Measurements from ENCODE around the gene CPNE5. TPM values are rescaled to one million over a fixed set of nuclear protein-coding genes. Genes with fewer than 3 reads are reported as not detected.
A peak's percentile ranks its signal among the peaks of the same experiment; 100 is the strongest.

The CPNE5 gene
- total and polyA plus RNA-seq, 4 donors: 0.93 to 5.2 (median 3.8) TPM

DNA sequence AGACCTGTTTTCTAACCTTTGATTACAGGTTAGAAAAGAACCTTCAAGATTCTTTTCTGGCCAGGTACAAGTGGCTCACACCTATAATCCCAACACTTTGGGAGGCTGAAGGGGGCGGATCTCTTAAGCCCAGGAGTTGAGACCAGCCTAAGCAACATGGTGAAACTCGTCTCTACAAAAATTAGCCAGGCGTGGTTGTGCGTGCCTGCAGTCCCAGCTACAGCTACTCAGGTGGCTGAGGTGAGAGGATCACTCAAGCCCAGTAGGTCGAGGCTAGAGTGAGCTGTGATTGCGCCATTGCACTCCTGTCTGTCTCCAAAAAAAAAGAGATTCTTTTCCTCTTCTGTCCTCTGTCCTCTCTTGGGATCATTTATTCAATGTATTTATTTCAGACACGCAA, 20.9 kb upstream of the CPNE5 start:
- Histone ChIP-seq H3K4me3 (no peak overlapping the region), H3K27me3 (ENCODE audit: control insufficient read depth in 3 of 3, insufficient read depth in 3 of 3, low read length in 2 of 3) (no peaks in the 10 kb centered on the region), H3K36me3 (ENCODE audit: control insufficient read depth in 4 of 4, insufficient read depth in 4 of 4, low read length in 4 of 4) (peaks cover 4 to 13% (median 9%) of the 10 kb centered on the region in 4 donors), H3K9me3 (ENCODE audit: control insufficient read depth in 4 of 4, insufficient read depth in 3 of 4, low read length in 3 of 4) (no peaks in the 10 kb centered on the region), H3K4me1 (ENCODE audit: control insufficient read depth in 5 of 5, insufficient read depth in 5 of 5, low read length in 5 of 5) (peaks cover 0 to 10% (median 0%) of the 10 kb centered on the region in 5 donors), H3K9ac (ENCODE audit: insufficient read depth in 1 of 2, low read length in 2 of 2) (no peak overlapping the region), H3K27ac (ENCODE audit: low read depth in 1 of 2, low read length in 1 of 2) (no peak overlapping the region)
- DNase-seq (no peak), ATAC-seq (ENCODE audit: insufficient read depth, low FRiP score) (no peak)
- TF ChIP-seq, protein P1, sequence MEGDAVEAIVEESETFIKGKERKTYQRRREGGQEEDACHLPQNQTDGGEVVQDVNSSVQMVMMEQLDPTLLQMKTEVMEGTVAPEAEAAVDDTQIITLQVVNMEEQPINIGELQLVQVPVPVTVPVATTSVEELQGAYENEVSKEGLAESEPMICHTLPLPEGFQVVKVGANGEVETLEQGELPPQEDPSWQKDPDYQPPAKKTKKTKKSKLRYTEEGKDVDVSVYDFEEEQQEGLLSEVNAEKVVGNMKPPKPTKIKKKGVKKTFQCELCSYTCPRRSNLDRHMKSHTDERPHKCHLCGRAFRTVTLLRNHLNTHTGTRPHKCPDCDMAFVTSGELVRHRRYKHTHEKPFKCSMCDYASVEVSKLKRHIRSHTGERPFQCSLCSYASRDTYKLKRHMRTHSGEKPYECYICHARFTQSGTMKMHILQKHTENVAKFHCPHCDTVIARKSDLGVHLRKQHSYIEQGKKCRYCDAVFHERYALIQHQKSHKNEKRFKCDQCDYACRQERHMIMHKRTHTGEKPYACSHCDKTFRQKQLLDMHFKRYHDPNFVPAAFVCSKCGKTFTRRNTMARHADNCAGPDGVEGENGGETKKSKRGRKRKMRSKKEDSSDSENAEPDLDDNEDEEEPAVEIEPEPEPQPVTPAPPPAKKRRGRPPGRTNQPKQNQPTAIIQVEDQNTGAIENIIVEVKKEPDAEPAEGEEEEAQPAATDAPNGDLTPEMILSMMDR (IDR thresholded peaks at IDR 0.05; ENCODE audit: control extremely low read depth, extremely low read depth): no peak
- 89 to 90% methylated on average over 7 of the region's 7 CpGs for WGBS, 2 donors

DNA sequence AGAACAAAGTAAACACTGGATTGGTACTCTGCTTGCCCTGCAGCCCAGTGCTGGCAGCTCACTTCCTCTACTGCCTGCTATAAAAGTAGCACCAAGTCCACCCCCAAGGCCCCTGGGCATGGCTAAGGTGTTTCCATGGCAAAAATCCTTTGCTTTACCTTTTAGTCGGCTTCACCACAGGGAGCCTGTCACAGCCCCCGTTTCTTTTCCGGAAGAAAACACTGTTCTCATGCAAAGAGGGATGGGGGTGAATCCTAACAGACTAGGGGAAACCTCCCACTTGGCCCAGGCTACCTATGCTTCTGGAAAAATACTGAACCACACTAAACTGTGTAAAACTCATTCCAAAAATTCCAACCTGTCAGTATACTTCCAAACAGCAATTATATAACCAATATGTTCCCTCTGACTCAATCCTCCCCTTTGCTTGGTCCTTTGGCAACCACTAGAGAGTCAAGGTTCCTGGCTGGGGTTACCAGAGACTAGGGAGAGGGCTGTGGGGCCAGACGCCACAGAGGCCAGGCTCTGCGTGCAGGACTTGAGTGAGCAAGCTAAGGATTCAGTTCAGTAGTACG, 19.2 kb upstream of the CPNE5 start:
- no peak for DNase-seq
- peaks cover 5 to 15% (median 8%) of the 10 kb centered on the region in 4 donors for H3K36me3 ChIP-seq (ENCODE audit: control insufficient read depth in 4 of 4, insufficient read depth in 4 of 4, low read length in 4 of 4)
- no peak overlapping the region for H3K9ac ChIP-seq (ENCODE audit: insufficient read depth in 1 of 2, low read length in 2 of 2)
- 82 to 88% methylated on average over 6 of the region's 6 CpGs for WGBS, 2 donors
- TF ChIP-seq, protein P1 (IDR thresholded peaks at IDR 0.05; ENCODE audit: control extremely low read depth, extremely low read depth): no peak
- no peak overlapping the region for H3K4me3 ChIP-seq
- no peak overlapping the region for H3K27ac ChIP-seq (ENCODE audit: low read depth in 1 of 2, low read length in 1 of 2)
- peaks cover 0 to 9% (median 0%) of the 10 kb centered on the region in 5 donors for H3K4me1 ChIP-seq (ENCODE audit: control insufficient read depth in 5 of 5, insufficient read depth in 5 of 5, low read length in 5 of 5)
- no peaks in the 10 kb centered on the region for H3K27me3 ChIP-seq (ENCODE audit: control insufficient read depth in 3 of 3, insufficient read depth in 3 of 3, low read length in 2 of 3)
- H3K9me3 ChIP-seq (ENCODE audit: control insufficient read depth in 4 of 4, insufficient read depth in 3 of 4, low read length in 3 of 4): no peaks in the 10 kb centered on the region
- no peak for ATAC-seq (ENCODE audit: insufficient read depth, low FRiP score)

DNA sequence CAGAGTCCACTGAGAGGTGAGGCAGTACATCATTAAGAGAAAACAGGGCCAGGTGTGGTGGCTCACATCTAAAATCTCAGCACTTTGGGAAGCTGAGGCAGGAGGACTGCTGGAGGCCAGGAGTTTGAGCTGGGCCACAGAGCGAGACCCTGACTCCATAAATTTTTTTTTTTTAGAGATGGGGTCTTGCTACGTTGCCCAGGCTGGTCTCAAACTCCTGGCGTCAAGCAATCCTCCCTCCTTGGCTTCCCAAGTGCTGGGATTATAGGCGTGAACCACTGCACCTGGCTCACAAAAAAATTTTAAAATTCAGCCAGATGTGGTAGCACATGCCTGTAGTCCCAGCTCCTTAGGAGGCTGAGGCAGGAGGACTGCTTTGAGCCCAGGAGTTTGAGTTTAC, 18.1 kb upstream of the CPNE5 start:
- no peak for ATAC-seq (ENCODE audit: insufficient read depth, low FRiP score)
- Histone ChIP-seq H3K36me3 (ENCODE audit: control insufficient read depth in 4 of 4, insufficient read depth in 4 of 4, low read length in 4 of 4) (peaks cover 3 to 13% (median 5%) of the 10 kb centered on the region in 4 donors), H3K4me3 (no peak overlapping the region), H3K27ac (ENCODE audit: low read depth in 1 of 2, low read length in 1 of 2) (no peak overlapping the region), H3K27me3 (ENCODE audit: control insufficient read depth in 3 of 3, insufficient read depth in 3 of 3, low read length in 2 of 3) (no peaks in the 10 kb centered on the region), H3K9me3 (ENCODE audit: control insufficient read depth in 4 of 4, insufficient read depth in 3 of 4, low read length in 3 of 4) (no peaks in the 10 kb centered on the region), H3K9ac (ENCODE audit: insufficient read depth in 1 of 2, low read length in 2 of 2) (no peak overlapping the region), H3K4me1 (ENCODE audit: control insufficient read depth in 5 of 5, insufficient read depth in 5 of 5, low read length in 5 of 5) (peaks cover 0 to 16% (median 0%) of the 10 kb centered on the region in 5 donors)
- DNase-seq: no peak
- TF ChIP-seq, protein P1 (IDR thresholded peaks at IDR 0.05; ENCODE audit: control extremely low read depth, extremely low read depth): no peak
- 96% methylated on average over 4 of the region's 4 CpGs for WGBS, 2 donors

DNA sequence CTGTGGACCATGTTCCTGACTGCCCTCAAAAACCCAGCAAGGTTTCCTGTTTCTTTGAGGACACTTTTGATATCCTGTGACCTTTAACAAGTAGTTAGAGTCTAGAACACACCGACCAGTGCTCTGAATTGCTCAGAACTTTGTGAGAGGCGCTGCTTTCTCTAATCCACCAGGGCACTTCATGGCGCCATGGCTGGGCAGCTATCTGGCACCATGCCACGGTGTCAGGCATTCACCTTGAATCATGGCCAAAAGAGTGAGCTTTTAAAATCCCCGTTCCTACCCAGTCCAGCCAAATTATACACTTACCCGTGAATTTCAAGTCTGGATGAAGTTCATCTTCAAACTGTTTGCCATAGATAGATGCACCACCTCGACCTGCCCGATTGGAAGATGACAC, 17.0 kb upstream of the CPNE5 start:
- peak in 1 of 3 donors; percentile 9 for DNase-seq
- Histone ChIP-seq H3K9me3 (ENCODE audit: control insufficient read depth in 4 of 4, insufficient read depth in 3 of 4, low read length in 3 of 4) (no peaks in the 10 kb centered on the region), H3K4me3 (no peak overlapping the region), H3K27me3 (ENCODE audit: control insufficient read depth in 3 of 3, insufficient read depth in 3 of 3, low read length in 2 of 3) (no peaks in the 10 kb centered on the region), H3K36me3 (ENCODE audit: control insufficient read depth in 4 of 4, insufficient read depth in 4 of 4, low read length in 4 of 4) (peaks cover 3 to 13% (median 5%) of the 10 kb centered on the region in 4 donors), H3K9ac (ENCODE audit: insufficient read depth in 1 of 2, low read length in 2 of 2) (no peak overlapping the region), H3K27ac (ENCODE audit: low read depth in 1 of 2, low read length in 1 of 2) (peak overlapping the region in 1 of 2 donors; percentile 54), H3K4me1 (ENCODE audit: control insufficient read depth in 5 of 5, insufficient read depth in 5 of 5, low read length in 5 of 5) (peaks cover 0 to 18% (median 0%) of the 10 kb centered on the region in 5 donors)
- TF ChIP-seq, protein P1 (IDR thresholded peaks at IDR 0.05; ENCODE audit: control extremely low read depth, extremely low read depth): no peak
- WGBS, 2 donors: 77 to 85% methylated on average over 8 of the region's 8 CpGs
- ATAC-seq (ENCODE audit: insufficient read depth, low FRiP score): no peak

All from lung (tissue), 12 donors.